GM23248 (cell line): ENCODE measurements around the gene TNFRSF13B. TPM values are rescaled to one million over a fixed set of nuclear protein-coding genes. Genes with fewer than 3 reads are reported as not detected.
"Not testable (repeated sequence)": the region's sequence is repeated elsewhere in the genome, so short reads cannot be mapped to it uniquely, and the experiment has no call there.

ENCODE experiments used
- DNase-seq: peaks from one replicate; pipeline ENCODE4 v3.0.0-alpha.2; 2015
- H2AFZ ChIP-seq: fragments of 200-600 bp; sonication (generic); 2 replicates; pipeline ENCODE4 v1.6.1; 2016; ENCODE audit warnings: antibody characterized with exemption
- H3F3A ChIP-seq: fragments of 200-600 bp; sonication (generic); 2 replicates; pipeline ENCODE4 v1.6.1; 2016; ENCODE audit warnings: mild to moderate bottlenecking, antibody characterized with exemption, mixed run types; ENCODE audit not compliant: insufficient read depth
- H3K27ac ChIP-seq: fragments of 200-600 bp; sonication (generic); 2 replicates; pipeline ENCODE4 v1.5.1; 2016; ENCODE audit warnings: mild to moderate bottlenecking
- H3K27me3 ChIP-seq: fragments of 200-600 bp; sonication (generic); replicated peaks from 2 replicates; pipeline ENCODE4 v1.6.1; 2016; ENCODE audit warnings: mild to moderate bottlenecking; ENCODE audit not compliant: insufficient read depth
- H3K36me3 ChIP-seq: fragments of 200-600 bp; sonication (generic); 2 replicates; pipeline ENCODE4 v1.6.1; 2016; ENCODE audit warnings: low read depth, mild to moderate bottlenecking
- H3K4me1 ChIP-seq: fragments of 200-600 bp; sonication (generic); 2 replicates; pipeline ENCODE4 v1.6.1; 2016; ENCODE audit warnings: mild to moderate bottlenecking; ENCODE audit not compliant: insufficient read depth
- H3K4me2 ChIP-seq: fragments of 200-600 bp; sonication (generic); one replicate; pipeline ENCODE4 v1.6.1; 2016; ENCODE audit warnings: mild to moderate bottlenecking; ENCODE audit not compliant: unreplicated experiment
- H3K4me3 ChIP-seq: fragments of 200-600 bp; sonication (generic); 2 replicates; pipeline ENCODE4 v1.5.1; 2016; ENCODE audit warnings: mild to moderate bottlenecking
- H3K79me2 ChIP-seq: fragments of 200-600 bp; sonication (generic); 2 replicates; pipeline ENCODE4 v1.6.1; 2016; ENCODE audit warnings: mild to moderate bottlenecking; ENCODE audit not compliant: insufficient read depth
- H3K9ac ChIP-seq: fragments of 200-600 bp; sonication (generic); 2 replicates; pipeline ENCODE4 v1.6.1; 2016; ENCODE audit warnings: mild to moderate bottlenecking
- H3K9me2 ChIP-seq: fragments of 200-600 bp; sonication (generic); 2 replicates; pipeline ENCODE4 v1.6.1; 2016; ENCODE audit warnings: mixed run types, mild to moderate bottlenecking, moderate library complexity; ENCODE audit not compliant: insufficient read depth
- H3K9me3 ChIP-seq: fragments of 200-600 bp; sonication (generic); one replicate; pipeline ENCODE4 v1.6.1; 2017; ENCODE audit warnings: low read depth
- H4K20me1 ChIP-seq: fragments of 200-600 bp; sonication (generic); 2 replicates; pipeline ENCODE4 v1.6.0; 2016; ENCODE audit not compliant: insufficient read depth
- EZH2 ChIP-seq: fragments of 200-600 bp; sonication (generic); IDR thresholded peaks from 2 replicates; pipeline ENCODE4 v1.6.1; 2018; ENCODE audit warnings: antibody characterized with exemption, mild to moderate bottlenecking; ENCODE audit not compliant: insufficient read depth, poor library complexity, severe bottlenecking
- EZH2phosphoT487 ChIP-seq: fragments of 200-600 bp; sonication (generic); IDR thresholded peaks from 2 replicates; pipeline ENCODE4 v1.6.1; 2018; ENCODE audit warnings: antibody characterized with exemption, moderate library complexity, mild to moderate bottlenecking, low read depth; ENCODE audit not compliant: insufficient read depth
- WGBS, 2 experiments: methylation state at CpG; one replicate each; pipeline ENCODE4 v1.1.6; 2015 to 2017; ENCODE audit warnings: low lambda C conversion rate in 2 of 2, low coverage in 1 of 2; ENCODE audit errors: missing lambda C conversion rate in 2 of 2; 5-methylcytosine and 5-hydroxymethylcytosine counted together
- in situ Hi-C: fragments of 300-500 bp; cut with MboI; formaldehyde crosslinking; loops from 2 replicates; pipeline ENCODE4 v1.15.0; 2020
- polyA plus RNA-seq: library from polyadenylated mRNA; unstranded; fragments of >200 nt; fragmentation: Nextera tagmentation; extraction: Ambion mirVana; gene quantifications from 2 replicates; pipeline ENCODE4 v1.2.1, GENCODE V29; 2016
- total RNA-seq: library from RNA; depleted of rRNA; stranded (reverse); fragments of >200 nt; shearing (Covaris generic); gene quantifications from 2 replicates; pipeline ENCODE4 v1.2.3, GENCODE V29; 2014

The TNFRSF13B gene
- total and polyA plus RNA-seq, 2 experiments from 2014 or later = not detected

DNA sequence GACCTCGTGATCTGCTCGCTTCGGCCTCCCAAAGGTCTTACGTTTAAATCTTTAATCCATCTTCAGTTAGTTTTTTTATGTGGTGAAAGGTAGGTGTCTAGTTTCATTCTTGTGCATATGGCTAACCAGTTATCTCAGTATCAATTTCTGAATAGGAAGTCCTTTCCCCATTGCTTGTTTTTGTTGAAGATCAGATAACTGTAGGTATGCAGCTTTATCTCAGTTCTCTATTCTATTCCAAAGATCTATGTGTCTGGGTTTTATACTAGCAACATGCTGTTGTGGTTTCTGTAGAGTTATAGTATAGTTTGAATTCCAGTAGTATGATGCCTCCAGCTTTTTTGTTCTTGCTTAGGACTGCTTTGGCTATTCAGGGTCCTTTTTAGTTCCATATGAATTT, 65.2 kb downstream of the TNFRSF13B start:
- 91 to 93% methylated on average over 4 of the region's 4 CpGs for WGBS, 2 experiments
- Histone ChIP-seq H3K9me3 (no peaks in the 10 kb centered on the region), H3K9me2 (no peaks in the 10 kb centered on the region), H3K79me2 (no peaks in the 10 kb centered on the region), H3F3A (peaks cover 27% of the 10 kb centered on the region), H3K4me1 (peaks cover 29% of the 10 kb centered on the region), H3K9ac (no peak overlapping the region), H3K27me3 (peaks cover 18% of the 10 kb centered on the region), H3K27ac (no peak overlapping the region), H3K4me2 (peak overlapping the region; percentile 41), H3K4me3 (no peak overlapping the region), H3K36me3 (no peaks in the 10 kb centered on the region), H2AFZ (no peak overlapping the region), H4K20me1 (no peaks in the 10 kb centered on the region)
- in situ Hi-C loops = no loop called here
- DNase-seq = no peak
- TF ChIP-seq EZH2 (no peak), EZH2phosphoT487 (no peak)

DNA sequence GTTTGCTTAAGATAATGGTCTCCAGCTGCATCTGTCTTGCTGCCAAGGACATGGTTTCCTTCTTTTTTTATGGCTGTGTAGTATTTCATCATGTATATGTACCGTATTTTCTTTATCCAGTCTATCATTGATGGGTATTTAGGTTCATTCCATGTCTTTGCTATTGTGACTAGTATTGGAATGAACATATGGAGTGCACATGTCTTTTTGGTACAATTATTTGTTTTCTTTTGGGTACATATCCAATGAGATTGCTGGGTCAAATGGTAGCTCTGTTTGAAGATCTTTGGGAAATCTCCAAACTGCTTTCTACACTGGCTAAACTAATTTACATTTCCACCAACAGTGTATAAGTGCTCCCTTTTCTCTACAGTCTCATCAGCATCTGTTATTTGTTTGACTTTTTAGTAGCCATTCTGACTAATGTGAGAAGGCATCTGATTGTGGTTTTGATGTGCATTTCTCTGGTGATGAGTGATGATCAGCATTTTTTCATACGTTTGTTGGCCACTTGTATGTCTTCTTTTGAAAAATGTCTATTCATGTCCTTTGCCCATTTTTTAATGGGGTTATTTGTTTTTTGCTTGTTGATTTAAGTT, 66.2 kb downstream of the TNFRSF13B start:
- no peaks in the 10 kb centered on the region for H3K9me2 ChIP-seq
- WGBS, 2 experiments = 0 to 1% methylated on average over 2 of the region's 2 CpGs
- H3F3A ChIP-seq = peaks cover 27% of the 10 kb centered on the region
- no peak overlapping the region for H3K4me3 ChIP-seq
- H3K4me1 ChIP-seq = peaks cover 29% of the 10 kb centered on the region
- no peak overlapping the region for H3K9ac ChIP-seq
- no peaks in the 10 kb centered on the region for H3K36me3 ChIP-seq
- H2AFZ ChIP-seq = no peak overlapping the region
- peak; percentile 82 for TF ChIP-seq EZH2phosphoT487
- TF ChIP-seq EZH2 = no peak
- H3K27me3 ChIP-seq = peaks cover 28% of the 10 kb centered on the region
- H4K20me1 ChIP-seq = no peaks in the 10 kb centered on the region
- DNase-seq = peak; percentile 89
- no peaks in the 10 kb centered on the region for H3K79me2 ChIP-seq
- H3K9me3 ChIP-seq = no peaks in the 10 kb centered on the region
- peak overlapping the region; percentile 41 for H3K4me2 ChIP-seq
- in situ Hi-C loops = no loop called here
- peak overlapping the region; percentile 39 for H3K27ac ChIP-seq

DNA sequence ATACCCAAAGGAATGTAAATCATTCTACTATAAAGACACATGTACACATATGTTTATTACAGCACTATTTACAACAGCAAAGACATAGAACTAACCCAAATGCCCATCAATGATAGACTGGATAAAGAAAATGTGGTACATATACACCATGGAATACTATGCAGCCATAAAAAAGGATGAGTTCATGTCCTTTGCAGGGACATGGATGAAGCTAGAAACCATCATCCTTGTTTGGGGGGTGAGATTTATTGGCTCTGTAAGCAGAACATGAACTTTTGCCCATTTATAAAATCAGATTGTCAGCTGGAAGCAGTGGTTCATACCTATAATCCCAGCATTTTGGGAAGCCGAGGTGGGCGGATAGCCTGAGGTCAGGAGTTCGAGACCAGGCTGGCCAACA, 68.8 kb downstream of the TNFRSF13B start:
- H3K9me2 ChIP-seq, H3K27ac ChIP-seq, H3K36me3 ChIP-seq, H3K4me2 ChIP-seq, in situ Hi-C loops, DNase-seq, H3K79me2 ChIP-seq, H2AFZ ChIP-seq, H4K20me1 ChIP-seq, H3K9me3 ChIP-seq, H3K9ac ChIP-seq, H3K4me3 ChIP-seq: not testable (repeated sequence)
- Histone ChIP-seq H3K4me1 (peaks cover 29% of the 10 kb centered on the region), H3F3A (peaks cover 27% of the 10 kb centered on the region), H3K27me3 (peaks cover 39% of the 10 kb centered on the region)
- WGBS, 2 experiments = 72 to 78% methylated on average over 3 of the region's 3 CpGs

DNA sequence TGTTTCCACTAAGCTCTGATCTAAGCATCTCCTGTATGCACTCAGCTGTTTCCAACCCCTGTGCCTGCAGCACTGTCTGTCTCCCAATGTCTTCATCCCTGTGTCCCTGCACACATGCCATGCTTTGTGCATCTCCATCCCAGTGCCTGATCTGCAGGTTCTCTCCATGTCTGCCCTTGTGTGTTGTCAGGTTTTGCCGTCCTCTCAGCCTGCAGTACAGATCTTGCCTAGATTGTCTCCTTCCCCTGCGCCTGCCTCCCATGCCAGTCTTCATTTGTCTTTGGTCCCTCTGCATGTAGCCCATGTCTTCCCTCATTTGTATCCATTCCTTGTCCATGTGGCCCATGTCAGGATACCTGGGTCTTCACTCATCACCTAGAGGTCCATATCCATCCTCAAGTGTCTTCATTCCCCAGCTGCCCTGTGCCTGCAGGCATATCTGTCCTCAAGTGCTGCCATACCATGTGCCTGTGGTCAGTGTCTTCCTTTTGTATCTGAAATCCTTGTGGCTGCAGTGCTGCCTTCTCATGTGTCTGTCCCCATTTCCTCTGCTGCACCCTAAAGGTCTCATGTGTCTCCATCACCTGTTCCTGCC, 71.5 kb downstream of the TNFRSF13B start:
- no peak for TF ChIP-seq EZH2
- no peak for TF ChIP-seq EZH2phosphoT487
- in situ Hi-C loops = no loop called here

DNA sequence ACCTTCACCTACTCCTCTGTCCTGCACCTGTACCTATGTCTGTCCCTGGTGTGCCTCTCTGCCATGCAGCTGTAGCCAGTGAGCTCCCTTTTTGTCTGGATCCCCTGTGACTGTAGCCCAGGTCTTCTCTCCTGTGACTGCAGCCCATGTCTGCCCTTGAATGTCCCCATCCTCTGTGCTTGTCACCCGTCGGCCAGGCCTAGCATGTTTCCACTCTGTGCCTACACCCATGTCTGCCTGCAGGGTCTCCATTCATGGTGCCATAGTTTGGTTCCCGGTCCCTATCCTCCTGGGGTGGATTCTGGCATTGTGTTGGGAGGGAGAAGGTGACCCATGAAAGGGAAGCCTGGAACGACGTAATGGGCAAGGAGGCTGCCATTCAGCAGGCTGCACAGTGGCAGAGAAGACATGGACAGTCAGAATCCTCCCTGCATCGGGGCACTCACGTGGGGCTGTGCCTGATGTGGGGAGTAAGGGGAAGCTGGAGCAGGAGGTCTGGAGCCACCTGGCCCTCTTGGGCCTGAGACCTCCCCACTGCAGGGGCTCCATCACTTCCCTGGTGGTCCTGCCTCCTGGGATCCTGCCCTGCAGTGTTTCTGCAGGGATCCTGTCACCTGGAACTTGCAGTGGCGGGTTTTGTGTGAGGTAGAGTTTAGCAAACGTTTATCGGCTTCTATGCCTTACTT, 74.6 kb downstream of the TNFRSF13B start:
- H3K4me3 ChIP-seq, H3K9me2 ChIP-seq, H3F3A ChIP-seq, H4K20me1 ChIP-seq, H3K79me2 ChIP-seq, H3K36me3 ChIP-seq, H2AFZ ChIP-seq, H3K27ac ChIP-seq, DNase-seq, H3K4me2 ChIP-seq, H3K9ac ChIP-seq, H3K9me3 ChIP-seq, H3K4me1 ChIP-seq, in situ Hi-C loops: not testable (repeated sequence)
- peaks cover 29% of the 10 kb centered on the region for H3K27me3 ChIP-seq
- 58 to 60% methylated on average over 10 of the region's 10 CpGs for WGBS, 2 experiments

More for the DNA sequence above, 71.5 kb downstream of the TNFRSF13B start:
- no peaks in the 10 kb centered on the region for H4K20me1 ChIP-seq
- no peak overlapping the region for H3K4me2 ChIP-seq
- no peak overlapping the region for H3K4me3 ChIP-seq
- 62 to 68% methylated on average over 2 of the region's 2 CpGs for WGBS, 2 experiments
- H3K9me3 ChIP-seq = no peaks in the 10 kb centered on the region
- no peak overlapping the region for H2AFZ ChIP-seq
- no peak for DNase-seq
- no peak overlapping the region for H3K9ac ChIP-seq
- H3K27me3 ChIP-seq = peaks cover 33% of the 10 kb centered on the region
- H3K79me2 ChIP-seq = no peaks in the 10 kb centered on the region
- H3K9me2 ChIP-seq = no peaks in the 10 kb centered on the region
- peaks cover 10% of the 10 kb centered on the region for H3F3A ChIP-seq
- peaks cover 13% of the 10 kb centered on the region for H3K4me1 ChIP-seq
- H3K27ac ChIP-seq = no peak overlapping the region
- no peaks in the 10 kb centered on the region for H3K36me3 ChIP-seq

DNA sequence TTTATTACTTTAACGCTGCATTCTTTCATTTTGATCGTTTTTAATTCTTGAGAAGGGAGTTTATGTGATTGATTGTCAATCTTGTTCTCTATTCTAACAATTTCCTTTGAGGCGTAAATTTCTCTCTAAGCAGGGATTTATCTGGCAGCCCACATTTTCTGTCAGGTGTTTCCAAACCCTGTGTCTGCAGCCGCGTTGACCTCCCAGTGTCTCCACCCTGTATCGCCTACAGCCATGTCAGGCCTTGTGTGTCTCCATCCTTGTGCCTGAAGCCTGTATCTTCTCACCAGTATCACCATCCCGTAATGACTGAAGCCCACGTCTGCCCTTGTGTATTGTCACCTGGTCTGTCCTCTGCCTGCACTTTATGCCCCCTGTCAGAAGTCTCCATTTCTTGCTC, 75.7 kb downstream of the TNFRSF13B start:
- in situ Hi-C loops, H4K20me1 ChIP-seq, H3K79me2 ChIP-seq, H3K27ac ChIP-seq, H3K4me1 ChIP-seq, H3K9ac ChIP-seq, H3K4me3 ChIP-seq, H3K9me3 ChIP-seq, DNase-seq, H3K36me3 ChIP-seq, H3K9me2 ChIP-seq, H2AFZ ChIP-seq, H3K4me2 ChIP-seq, H3F3A ChIP-seq: not testable (repeated sequence)
- H3K27me3 ChIP-seq = peaks cover 18% of the 10 kb centered on the region
- WGBS, 2 experiments = 83% methylated on average over 8 of the region's 8 CpGs
